ENCODE measurements around the gene WASF3.

DNA sequence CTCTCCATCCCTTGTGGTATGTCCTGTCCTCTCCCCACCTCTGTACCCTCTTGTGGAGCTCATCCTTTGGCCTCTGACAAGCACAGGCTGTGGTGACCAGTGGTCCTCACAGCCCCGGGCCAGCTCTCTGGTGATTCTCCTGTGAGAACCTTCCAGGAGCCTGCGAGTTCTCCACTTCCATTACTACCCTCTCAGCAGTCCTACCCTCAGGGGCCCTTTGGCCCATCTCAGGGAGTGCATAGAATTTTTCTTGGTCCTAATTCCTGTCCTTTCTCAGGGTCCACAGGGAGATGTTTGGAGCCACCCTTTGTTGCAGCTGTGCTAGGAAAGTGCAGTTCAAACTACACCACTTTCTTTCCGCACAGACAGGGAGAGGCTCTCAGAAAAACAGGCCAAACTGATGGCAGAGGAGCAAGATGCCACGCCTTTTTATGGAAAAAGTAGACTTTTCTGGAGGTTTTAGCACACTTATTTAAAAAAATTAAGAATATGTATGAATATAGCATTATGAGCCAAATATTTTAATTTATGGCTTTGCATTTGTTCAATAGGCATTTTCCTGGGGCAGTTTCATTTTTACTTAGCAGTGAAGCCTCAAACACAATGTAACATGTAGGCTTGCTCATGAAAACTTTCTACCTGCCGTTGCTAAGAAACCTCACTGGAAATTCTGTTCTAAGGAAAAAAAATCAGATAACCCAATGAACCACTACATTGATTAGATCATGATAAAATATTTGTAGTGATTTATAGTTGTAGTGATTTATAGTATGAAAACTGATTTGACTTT is 111.1 kb downstream of the WASF3 start:
- TF ChIP-seq, protein P1, sequence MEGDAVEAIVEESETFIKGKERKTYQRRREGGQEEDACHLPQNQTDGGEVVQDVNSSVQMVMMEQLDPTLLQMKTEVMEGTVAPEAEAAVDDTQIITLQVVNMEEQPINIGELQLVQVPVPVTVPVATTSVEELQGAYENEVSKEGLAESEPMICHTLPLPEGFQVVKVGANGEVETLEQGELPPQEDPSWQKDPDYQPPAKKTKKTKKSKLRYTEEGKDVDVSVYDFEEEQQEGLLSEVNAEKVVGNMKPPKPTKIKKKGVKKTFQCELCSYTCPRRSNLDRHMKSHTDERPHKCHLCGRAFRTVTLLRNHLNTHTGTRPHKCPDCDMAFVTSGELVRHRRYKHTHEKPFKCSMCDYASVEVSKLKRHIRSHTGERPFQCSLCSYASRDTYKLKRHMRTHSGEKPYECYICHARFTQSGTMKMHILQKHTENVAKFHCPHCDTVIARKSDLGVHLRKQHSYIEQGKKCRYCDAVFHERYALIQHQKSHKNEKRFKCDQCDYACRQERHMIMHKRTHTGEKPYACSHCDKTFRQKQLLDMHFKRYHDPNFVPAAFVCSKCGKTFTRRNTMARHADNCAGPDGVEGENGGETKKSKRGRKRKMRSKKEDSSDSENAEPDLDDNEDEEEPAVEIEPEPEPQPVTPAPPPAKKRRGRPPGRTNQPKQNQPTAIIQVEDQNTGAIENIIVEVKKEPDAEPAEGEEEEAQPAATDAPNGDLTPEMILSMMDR (IDR thresholded peaks at IDR 0.05; ENCODE audit: insufficient read depth, low read length) = no peak
- TF ChIP-seq, protein P2, sequence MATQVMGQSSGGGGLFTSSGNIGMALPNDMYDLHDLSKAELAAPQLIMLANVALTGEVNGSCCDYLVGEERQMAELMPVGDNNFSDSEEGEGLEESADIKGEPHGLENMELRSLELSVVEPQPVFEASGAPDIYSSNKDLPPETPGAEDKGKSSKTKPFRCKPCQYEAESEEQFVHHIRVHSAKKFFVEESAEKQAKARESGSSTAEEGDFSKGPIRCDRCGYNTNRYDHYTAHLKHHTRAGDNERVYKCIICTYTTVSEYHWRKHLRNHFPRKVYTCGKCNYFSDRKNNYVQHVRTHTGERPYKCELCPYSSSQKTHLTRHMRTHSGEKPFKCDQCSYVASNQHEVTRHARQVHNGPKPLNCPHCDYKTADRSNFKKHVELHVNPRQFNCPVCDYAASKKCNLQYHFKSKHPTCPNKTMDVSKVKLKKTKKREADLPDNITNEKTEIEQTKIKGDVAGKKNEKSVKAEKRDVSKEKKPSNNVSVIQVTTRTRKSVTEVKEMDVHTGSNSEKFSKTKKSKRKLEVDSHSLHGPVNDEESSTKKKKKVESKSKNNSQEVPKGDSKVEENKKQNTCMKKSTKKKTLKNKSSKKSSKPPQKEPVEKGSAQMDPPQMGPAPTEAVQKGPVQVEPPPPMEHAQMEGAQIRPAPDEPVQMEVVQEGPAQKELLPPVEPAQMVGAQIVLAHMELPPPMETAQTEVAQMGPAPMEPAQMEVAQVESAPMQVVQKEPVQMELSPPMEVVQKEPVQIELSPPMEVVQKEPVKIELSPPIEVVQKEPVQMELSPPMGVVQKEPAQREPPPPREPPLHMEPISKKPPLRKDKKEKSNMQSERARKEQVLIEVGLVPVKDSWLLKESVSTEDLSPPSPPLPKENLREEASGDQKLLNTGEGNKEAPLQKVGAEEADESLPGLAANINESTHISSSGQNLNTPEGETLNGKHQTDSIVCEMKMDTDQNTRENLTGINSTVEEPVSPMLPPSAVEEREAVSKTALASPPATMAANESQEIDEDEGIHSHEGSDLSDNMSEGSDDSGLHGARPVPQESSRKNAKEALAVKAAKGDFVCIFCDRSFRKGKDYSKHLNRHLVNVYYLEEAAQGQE (IDR thresholded peaks at IDR 0.05; ENCODE audit: insufficient replicate concordance, low read depth) = no peak
- TF ChIP-seq POLR2AphosphoS5 (IDR thresholded peaks at IDR 0.05; ENCODE audit: low read depth) = no peak
